Smooth muscle cell (in vitro differentiated cells): ENCODE measurements around the gene XYLT2. TPM values are rescaled to one million over a fixed set of nuclear protein-coding genes. Genes with fewer than 3 reads are reported as not detected.

Source experiments
- DNase-seq: peaks from one replicate; lab custom pipeline; 2025; ENCODE audit not compliant: unreplicated experiment; lab: John Stamatoyannopoulos, UW
- H2AFZ ChIP-seq: fragments of 200-600 bp; sonication (generic); 2 replicates; pipeline ENCODE4 v1.6.0; 2016; ENCODE audit warnings: antibody characterized with exemption, low read depth, mild to moderate bottlenecking
- H3F3A ChIP-seq: fragments of 200-600 bp; sonication (generic); 2 replicates; pipeline ENCODE4 v1.6.0; 2017; ENCODE audit warnings: antibody characterized with exemption, low read depth
- H3K27ac ChIP-seq: fragments of 200-600 bp; sonication (generic); 2 replicates; pipeline ENCODE4 v1.5.1; 2016; ENCODE audit warnings: low read depth, mild to moderate bottlenecking
- H3K27me3 ChIP-seq: fragments of 200-600 bp; sonication (generic); 2 replicates; pipeline ENCODE4 v1.6.1; 2016; ENCODE audit warnings: low read depth, mild to moderate bottlenecking
- H3K36me3 ChIP-seq: fragments of 200-600 bp; sonication (generic); 2 replicates; pipeline ENCODE4 v1.5.1; 2016; ENCODE audit warnings: low read depth
- H3K4me1 ChIP-seq: fragments of 200-600 bp; sonication (generic); 2 replicates; pipeline ENCODE4 v1.5.1; 2016; ENCODE audit warnings: low read depth
- H3K4me2 ChIP-seq: fragments of 200-600 bp; sonication (generic); 2 replicates; pipeline ENCODE4 v1.6.0; 2016; ENCODE audit warnings: mild to moderate bottlenecking
- H3K4me3 ChIP-seq: fragments of 200-600 bp; sonication (generic); 2 replicates; pipeline ENCODE4 v1.5.1; 2016; ENCODE audit warnings: mild to moderate bottlenecking
- H3K79me2 ChIP-seq: fragments of 200-600 bp; sonication (generic); 2 replicates; pipeline ENCODE4 v1.6.0; 2016; ENCODE audit warnings: low read depth, mild to moderate bottlenecking
- H3K9ac ChIP-seq: fragments of 200-600 bp; sonication (generic); 2 replicates; pipeline ENCODE4 v1.6.0; 2016; ENCODE audit warnings: low read depth
- H3K9me3 ChIP-seq: fragments of 200-600 bp; sonication (generic); replicated peaks from 2 replicates; pipeline ENCODE4 v1.5.1; 2016; ENCODE audit warnings: low read depth
- H4K20me1 ChIP-seq: fragments of 200-600 bp; sonication (generic); 2 replicates; pipeline ENCODE4 v1.6.0; 2016; ENCODE audit warnings: low read depth
- CTCF ChIP-seq: fragments of 200-600 bp; sonication (generic); IDR thresholded peaks from 2 replicates; pipeline ENCODE4 v1.5.1; 2017; ENCODE audit warnings: borderline replicate concordance, mild to moderate bottlenecking, antibody characterized with exemption; ENCODE audit not compliant: insufficient read depth, poor library complexity, severe bottlenecking
- WGBS: methylation state at CpG from one replicate; pipeline ENCODE4 v1.1.7; 2016; ENCODE audit warnings: low lambda C conversion rate; 5-methylcytosine and 5-hydroxymethylcytosine counted together
- polyA plus RNA-seq: library from polyadenylated mRNA; unstranded; fragments of >200 nt; fragmentation: Nextera tagmentation; extraction: Ambion mirVana; gene quantifications from 2 replicates; pipeline ENCODE4 v1.2.1, GENCODE V29; 2016
- total RNA-seq: library from RNA; depleted of rRNA; stranded (reverse); fragments of >200 nt; gene quantifications from 2 replicates; pipeline ENCODE4 v1.2.3, GENCODE V29; 2014

The XYLT2 gene
- total and polyA plus RNA-seq, 2 experiments from 2014 or later: 32.3 to 34.3 TPM

GRCh38 chr17:50375858-50376538 is 30.1 kb downstream of the XYLT2 start:
- Histone ChIP-seq H3K27me3 (no peaks in the 10 kb centered on the region), H3K79me2 (peaks cover 14% of the 10 kb centered on the region), H3K9ac (no peak overlapping the region), H3K9me3 (no peaks in the 10 kb centered on the region), H3K4me2 (no peak overlapping the region), H3K36me3 (no peaks in the 10 kb centered on the region), H2AFZ (no peak overlapping the region), H3K27ac (no peak overlapping the region), H3K4me3 (no peak overlapping the region), H4K20me1 (no peaks in the 10 kb centered on the region), H3K4me1 (peaks cover 11% of the 10 kb centered on the region), H3F3A (peaks cover 2% of the 10 kb centered on the region)
- 90% methylated on average over 5 of the region's 5 CpGs for WGBS
- DNase-seq: no peak
- no peak for TF ChIP-seq CTCF

- H3K4me1 ChIP-seq: no peaks in the 10 kb centered on the region
- no peak for TF ChIP-seq CTCF
- peaks cover 27% of the 10 kb centered on the region for H3F3A ChIP-seq
- H3K27ac ChIP-seq: no peak overlapping the region
- peaks cover 25% of the 10 kb centered on the region for H4K20me1 ChIP-seq
- no peak for DNase-seq
- no peak overlapping the region for H3K4me2 ChIP-seq
- H3K9ac ChIP-seq: no peak overlapping the region
- H3K4me3 ChIP-seq: no peak overlapping the region
- H2AFZ ChIP-seq: no peak overlapping the region
- H3K27me3 ChIP-seq: no peaks in the 10 kb centered on the region
- peaks cover 16% of the 10 kb centered on the region for H3K36me3 ChIP-seq
- WGBS: 95% methylated on average over 6 of the region's 6 CpGs
- no peaks in the 10 kb centered on the region for H3K9me3 ChIP-seq
- H3K79me2 ChIP-seq: no peaks in the 10 kb centered on the region
These were observed 33.6 kb downstream of the XYLT2 start for GRCh38 chr17:50379351-50380132.

- Histone ChIP-seq H3K9me3 (no peaks in the 10 kb centered on the region), H3K79me2 (no peaks in the 10 kb centered on the region), H2AFZ (no peak overlapping the region), H3K4me3 (no peak overlapping the region), H3K27ac (no peak overlapping the region), H3F3A (peaks cover 35% of the 10 kb centered on the region), H3K9ac (no peak overlapping the region), H3K36me3 (peaks cover 21% of the 10 kb centered on the region), H3K4me1 (no peaks in the 10 kb centered on the region), H4K20me1 (peaks cover 33% of the 10 kb centered on the region), H3K4me2 (no peak overlapping the region), H3K27me3 (no peaks in the 10 kb centered on the region)
- WGBS: 96% methylated on average over 13 of the region's 13 CpGs
- no peak for DNase-seq
- no peak for TF ChIP-seq CTCF
These were observed 34.7 kb downstream of the XYLT2 start for GRCh38 chr17:50380369-50381259.
